SK-N-SH treated with all-trans-retinoic acid at 6 μM for 48 hours (cell line): Measurements from ENCODE around the gene TOM1L2.

ENCODE experiments used
- BACH2 ChIP-seq: fragments of 250-450 bp; sonication (Bioruptor Pico); IDR thresholded peaks from 2 replicates; pipeline ENCODE4 v1.9.0; 2021; ENCODE audit warnings: mild to moderate bottlenecking, borderline replicate concordance
- CREB5 ChIP-seq: fragments of 250-450 bp; sonication (Bioruptor Pico); IDR thresholded peaks from 2 replicates; pipeline ENCODE4 v1.5.1; 2020; ENCODE audit warnings: low read depth, mild to moderate bottlenecking, moderate library complexity
- CSDC2 ChIP-seq: fragments of 250-450 bp; sonication (Bioruptor Pico); IDR thresholded peaks from 2 replicates; pipeline ENCODE4 v1.5.0; 2020; ENCODE audit warnings: mild to moderate bottlenecking, moderate library complexity
- ISL1 ChIP-seq: fragments of 250-450 bp; sonication (Bioruptor Pico); IDR thresholded peaks from 2 replicates; pipeline ENCODE4 v2.1.2; 2022; ENCODE audit warnings: mild to moderate bottlenecking, moderate library complexity
- PPARA ChIP-seq: fragments of 250-450 bp; sonication (Bioruptor Pico); IDR thresholded peaks from 2 replicates; pipeline ENCODE4 v1.5.0; 2020; ENCODE audit warnings: mild to moderate bottlenecking, borderline replicate concordance
- SNAI2 ChIP-seq: fragments of 250-450 bp; sonication (Bioruptor Pico); IDR thresholded peaks from 2 replicates; pipeline ENCODE4 v1.5.0; 2020; ENCODE audit warnings: mild to moderate bottlenecking, moderate library complexity
- TCF4 ChIP-seq: fragments of 250-450 bp; sonication (Bioruptor Pico); IDR thresholded peaks from 2 replicates; pipeline ENCODE4 v1.8.0; 2021; ENCODE audit warnings: mild to moderate bottlenecking, moderate library complexity, borderline replicate concordance
- ZFP30 ChIP-seq: fragments of 450-650 bp; formaldehyde crosslinking; IDR thresholded peaks from 2 replicates; pipeline ENCODE4 v1.5.0; 2022; ENCODE audit warnings: mild to moderate bottlenecking, moderate library complexity

GRCh38 chr17:17883801-17884200 lies 88.4 kb downstream of the TOM1L2 start:
- TF ChIP-seq SNAI2 (CRISPR knock-in tag) (no peak), TCF4 (CRISPR knock-in tag) (no peak), ISL1 (CRISPR knock-in tag) (no peak), BACH2 (CRISPR knock-in tag) (no peak), CREB5 (CRISPR knock-in tag) (no peak), PPARA (no peak), CSDC2 (no peak), ZFP30 (no peak)
